MM.1S (cell line): ENCODE measurements around the gene CPB2.

Experiments
- DNase-seq: peaks from one replicate; pipeline ENCODE4 v3.0.0-alpha.2; 2015
- H2AFZ ChIP-seq: fragments of 300-600 bp; sonication (generic); 2 replicates; pipeline ENCODE4 v1.6.0; 2016; ENCODE audit warnings: antibody characterized with exemption, low read length
- H3F3A ChIP-seq: fragments of 300-600 bp; sonication (generic); 2 replicates; pipeline ENCODE4 v1.6.1; 2016; ENCODE audit warnings: mild to moderate bottlenecking, antibody characterized with exemption, low read length, moderate library complexity, mixed read lengths; ENCODE audit not compliant: insufficient read depth
- H3K27ac ChIP-seq: fragments of 300-600 bp; sonication (generic); 2 replicates; pipeline ENCODE4 v1.5.1; 2016; ENCODE audit warnings: mild to moderate bottlenecking, low read length
- H3K27me3 ChIP-seq: fragments of 300-600 bp; sonication (generic); replicated peaks from 2 replicates; pipeline ENCODE4 v1.6.0; 2016; ENCODE audit warnings: low read length; ENCODE audit not compliant: insufficient read depth
- H3K36me3 ChIP-seq: fragments of 300-600 bp; sonication (generic); replicated peaks from 2 replicates; pipeline ENCODE4 v1.6.1; 2016; ENCODE audit warnings: mild to moderate bottlenecking, low read length, mixed read lengths; ENCODE audit not compliant: insufficient read depth
- H3K4me1 ChIP-seq: fragments of 300-600 bp; sonication (generic); 2 replicates; pipeline ENCODE4 v1.6.1; 2016; ENCODE audit warnings: low read length, mixed read lengths
- H3K4me2 ChIP-seq: fragments of 300-600 bp; sonication (generic); 2 replicates; pipeline ENCODE4 v1.6.0; 2016; ENCODE audit warnings: low read depth, low read length
- H3K4me3 ChIP-seq: fragments of 300-600 bp; sonication (generic); 2 replicates; pipeline ENCODE4 v1.5.1; 2016; ENCODE audit warnings: low read length, mixed read lengths
- H3K79me2 ChIP-seq: fragments of 300-600 bp; sonication (generic); 2 replicates; pipeline ENCODE4 v1.6.1; 2016; ENCODE audit warnings: mixed run types, low read length, mixed read lengths
- H3K9ac ChIP-seq: fragments of 300-600 bp; sonication (generic); 2 replicates; pipeline ENCODE4 v1.6.1; 2016; ENCODE audit warnings: low read length, mixed read lengths
- H3K9me2 ChIP-seq: fragments of 300-600 bp; sonication (generic); replicated peaks from 2 replicates; pipeline ENCODE4 v1.6.1; 2016; ENCODE audit warnings: mild to moderate bottlenecking, low read length, mixed read lengths; ENCODE audit not compliant: insufficient read depth
- H3K9me3 ChIP-seq: fragments of 300-600 bp; sonication (generic); replicated peaks from 2 replicates; pipeline ENCODE4 v1.6.1; 2016; ENCODE audit warnings: mild to moderate bottlenecking, low read length, mixed read lengths; ENCODE audit not compliant: insufficient read depth
- H4K20me1 ChIP-seq: fragments of 300-600 bp; sonication (generic); 2 replicates; pipeline ENCODE4 v1.6.1; 2016; ENCODE audit warnings: mild to moderate bottlenecking, low read length, moderate library complexity, mixed read lengths; ENCODE audit not compliant: insufficient read depth
- CTCF ChIP-seq: fragments of 300-600 bp; sonication (generic); IDR thresholded peaks from 2 replicates; pipeline ENCODE4 v1.5.1; 2016; ENCODE audit warnings: antibody characterized with exemption, low read length, mixed read lengths
- EZH2 ChIP-seq: fragments of 300-600 bp; sonication (generic); optimal IDR thresholded peaks from 2 replicates; pipeline ENCODE3; 2017; ENCODE audit warnings: low read depth, mild to moderate bottlenecking, antibody characterized with exemption, low read length, mixed read lengths
- EZH2phosphoT487 ChIP-seq: fragments of 300-600 bp; sonication (generic); IDR thresholded peaks from 2 replicates; pipeline ENCODE4 v1.6.1; 2018; ENCODE audit warnings: antibody characterized with exemption, low read length

The CPB2 gene

DNA sequence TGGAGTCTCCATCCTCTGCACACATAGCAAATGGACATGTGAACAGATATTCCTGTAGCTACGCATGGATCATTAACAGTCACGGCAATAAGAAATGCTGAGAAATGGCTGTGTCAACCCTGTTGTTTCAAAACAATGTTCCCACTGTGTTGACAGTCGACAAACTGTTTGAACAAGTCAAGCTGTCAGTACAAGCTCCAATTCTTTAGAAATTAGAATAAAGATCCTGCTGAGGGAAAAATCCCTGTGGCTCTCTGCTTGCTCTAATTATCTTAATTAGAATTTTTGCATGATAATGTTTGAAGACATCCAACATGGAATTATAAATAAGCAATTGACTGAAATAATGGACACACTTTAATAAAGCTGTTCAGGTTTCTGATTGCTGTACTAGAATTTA lies 37.9 kb upstream of the CPB2 start:
- TF ChIP-seq CTCF (no peak), EZH2 (no peak), EZH2phosphoT487 (no peak)
- peaks cover 55% of the 10 kb centered on the region for H3K79me2 ChIP-seq
- H3K27ac ChIP-seq, result no peak overlapping the region
- H3K9me3 ChIP-seq, result no peaks in the 10 kb centered on the region
- no peaks in the 10 kb centered on the region for H3K27me3 ChIP-seq
- H3F3A ChIP-seq, result 0 out of 2 replicates have a peak, but pooled peaks cover 3% of the 10 kb centered on the region
- H3K9ac ChIP-seq, result no peak overlapping the region
- no peaks in the 10 kb centered on the region for H3K4me1 ChIP-seq
- H3K4me3 ChIP-seq, result no peak overlapping the region
- H3K36me3 ChIP-seq, result peaks cover 17% of the 10 kb centered on the region
- no peak overlapping the region for H3K4me2 ChIP-seq
- no peak overlapping the region for H2AFZ ChIP-seq
- no peaks in the 10 kb centered on the region for H4K20me1 ChIP-seq
- DNase-seq, result no peak
- no peaks in the 10 kb centered on the region for H3K9me2 ChIP-seq

DNA sequence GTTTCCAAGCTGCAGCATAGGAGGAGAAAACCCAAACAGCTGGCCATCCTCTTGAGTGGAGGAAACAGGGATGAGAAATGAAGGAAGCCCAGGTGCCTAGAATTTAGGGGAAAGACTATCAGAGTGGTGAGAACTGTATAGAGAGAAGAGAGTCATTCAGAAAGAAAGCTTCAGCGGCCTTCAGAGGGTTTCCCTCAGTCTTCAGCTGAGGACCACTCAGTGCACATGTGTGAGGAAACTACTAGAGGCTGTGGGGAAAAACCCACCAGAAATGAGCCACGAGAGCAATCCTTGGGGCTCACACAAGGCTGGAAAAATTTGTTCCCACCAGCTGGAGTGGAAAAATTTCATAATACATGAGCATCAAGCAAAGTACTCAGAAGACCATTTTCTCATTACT lies 35.2 kb upstream of the CPB2 start:
- Histone ChIP-seq H3K36me3 (peaks cover 9% of the 10 kb centered on the region), H3K9ac (no peak overlapping the region), H3K9me3 (no peaks in the 10 kb centered on the region), H3K27ac (no peak overlapping the region), H3K79me2 (peaks cover 45% of the 10 kb centered on the region), H2AFZ (no peak overlapping the region), H3K4me3 (no peak overlapping the region), H3F3A (0 out of 2 replicates have a peak, but pooled peaks cover 8% of the 10 kb centered on the region), H3K27me3 (no peaks in the 10 kb centered on the region), H3K4me1 (no peaks in the 10 kb centered on the region), H4K20me1 (0 out of 2 replicates have a peak, but pooled peaks cover 4% of the 10 kb centered on the region), H3K9me2 (no peaks in the 10 kb centered on the region), H3K4me2 (no peak overlapping the region)
- no peak for DNase-seq
- no peak for TF ChIP-seq EZH2phosphoT487
- TF ChIP-seq EZH2, result no peak
- no peak for TF ChIP-seq CTCF

DNA sequence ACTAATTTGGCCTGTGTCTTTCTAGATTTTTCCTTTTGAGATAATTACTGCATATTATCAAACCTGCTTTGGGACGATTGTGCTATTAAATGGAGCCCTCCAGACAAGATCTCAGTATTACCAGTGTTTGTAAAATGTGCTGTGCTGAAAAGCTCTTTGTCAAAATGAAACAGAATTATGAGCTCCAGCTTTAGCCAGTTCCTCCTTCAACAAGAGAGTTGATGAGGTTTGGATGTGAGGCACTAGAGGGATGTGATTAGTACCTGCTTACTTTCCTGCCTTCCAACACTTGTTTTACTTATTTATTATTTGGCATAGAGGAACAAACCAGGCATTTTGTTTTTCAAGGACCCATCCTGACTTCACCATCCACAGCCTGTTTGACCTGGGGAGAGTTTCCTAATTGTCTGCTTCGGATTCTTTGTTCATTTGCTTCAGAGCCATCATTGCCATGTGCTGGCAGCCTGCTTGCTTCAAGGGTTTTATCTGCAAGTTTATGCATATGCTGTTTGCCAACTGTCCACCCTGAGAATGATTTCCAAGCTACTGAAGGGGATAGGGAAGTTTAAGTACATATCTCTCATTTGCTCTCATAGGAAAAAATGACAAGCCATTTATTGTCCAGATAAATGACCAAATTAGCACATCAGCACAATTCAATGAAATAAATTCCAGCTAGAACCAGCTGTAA lies 32.9 kb upstream of the CPB2 start:
- Histone ChIP-seq H3K27ac (no peak overlapping the region), H3K4me3 (no peak overlapping the region), H3K4me2 (no peak overlapping the region), H3K4me1 (no peaks in the 10 kb centered on the region), H3K79me2 (peaks cover 38% of the 10 kb centered on the region), H3K9me2 (no peaks in the 10 kb centered on the region), H2AFZ (no peak overlapping the region), H3K9me3 (no peaks in the 10 kb centered on the region), H3K9ac (no peak overlapping the region), H3K36me3 (no peaks in the 10 kb centered on the region; the same call in 1 of the 2 replicates), H3K27me3 (no peaks in the 10 kb centered on the region), H3F3A (0 out of 2 replicates have a peak, but pooled peaks cover 8% of the 10 kb centered on the region), H4K20me1 (0 out of 2 replicates have a peak, but pooled peaks cover 4% of the 10 kb centered on the region)
- no peak for TF ChIP-seq EZH2phosphoT487
- no peak for TF ChIP-seq EZH2
- no peak for TF ChIP-seq CTCF
- DNase-seq, result no peak
